Panc1 (cell line): ENCODE measurements around the gene ACSS1. TPM values are rescaled to one million over a fixed set of nuclear protein-coding genes. Genes with fewer than 3 reads are reported as not detected.

Experiments used
- ATAC-seq: fragments of 200-7000 bp; cut with Tn5 transposase; 2 replicates; pipeline ENCODE4 v1.9.1; 2020; ENCODE audit warnings: mild to moderate bottlenecking, moderate library complexity
- BruUV-seq: library from RNA; stranded (reverse); fragments of 400-500 nt; replicated peaks from 2 replicates; lab custom pipeline; 2021; lab: Mats Ljungman, UMichigan
- CTCF ChIA-PET: fragments of 300-600 bp; sonication (Branson Sonifier 250); formaldehyde crosslinking; loops from one replicate; lab custom pipeline; 2022; ENCODE audit warnings: antibody characterized with exemption; lab: Charles Lee
- POLR2A ChIA-PET: fragments of 300-600 bp; sonication (Branson Sonifier 250); formaldehyde crosslinking; loops from one replicate; lab custom pipeline; 2022; ENCODE audit warnings: antibody characterized with exemption; lab: Charles Lee
- DNase-seq: peaks from one replicate; pipeline ENCODE4 v3.0.0-alpha.2; 2010; ENCODE audit warnings: low read depth, low spot score
- H3K27ac ChIP-seq: 2 replicates; pipeline ENCODE4 v1.5.1; 2011; ENCODE audit warnings: mild to moderate bottlenecking, low read length, inconsistent platforms
- H3K27me3 ChIP-seq: fragments of 200-500 bp; sonication (Bioruptor generic); 2 replicates; pipeline ENCODE4 v1.6.0; 2014; ENCODE audit warnings: low read length, inconsistent platforms; ENCODE audit not compliant: control insufficient read depth, insufficient read depth
- H3K36me3 ChIP-seq: fragments of 200-500 bp; sonication (Bioruptor generic); 2 replicates; pipeline ENCODE4 v1.5.1; 2014; ENCODE audit warnings: inconsistent platforms, mild to moderate bottlenecking, low read length, moderate library complexity; ENCODE audit not compliant: control insufficient read depth, insufficient read depth
- H3K4me1 ChIP-seq: 2 replicates; pipeline ENCODE4 v1.5.1; 2011; ENCODE audit warnings: inconsistent platforms, mild to moderate bottlenecking, low read length, moderate library complexity; ENCODE audit not compliant: control insufficient read depth, insufficient read depth
- H3K4me3 ChIP-seq, 2 experiments: 2 replicates each; pipeline ENCODE4 v1.5.1; 2011 to 2012; ENCODE audit warnings: low read depth in 2 of 2, low read length in 2 of 2, mild to moderate bottlenecking in 2 of 2, inconsistent platforms in 1 of 2, moderate library complexity in 1 of 2
- H3K9me3 ChIP-seq: fragments of 200-500 bp; sonication (Bioruptor generic); 2 replicates; pipeline ENCODE4 v1.5.1; 2014; ENCODE audit warnings: low read depth, mild to moderate bottlenecking, inconsistent platforms, low read length, moderate library complexity; ENCODE audit not compliant: control insufficient read depth, insufficient read depth
- CTCF ChIP-seq: fragments of 450-650 bp; IDR thresholded peaks from 2 replicates; pipeline ENCODE4 v1.5.1; 2017; ENCODE audit warnings: mild to moderate bottlenecking
- POLR2AphosphoS5 ChIP-seq: IDR thresholded peaks from 2 replicates; pipeline ENCODE4 v1.6.1; 2012; ENCODE audit warnings: mild to moderate bottlenecking, low read depth, low read length, moderate library complexity
- REST ChIP-seq, 2 experiments: IDR thresholded peaks; 2 replicates each; pipeline ENCODE4 v1.6.1; 2011 to 2012; ENCODE audit warnings: low read depth in 2 of 2, control low read depth in 1 of 2, low read length in 1 of 2, mild to moderate bottlenecking in 1 of 2, moderate library complexity in 1 of 2; ENCODE audit not compliant: insufficient read depth in 1 of 2
- SIN3A ChIP-seq: IDR thresholded peaks from 2 replicates; pipeline ENCODE4 v1.6.1; 2012; ENCODE audit warnings: low read depth, mild to moderate bottlenecking, low read length, moderate library complexity, borderline replicate concordance; ENCODE audit not compliant: insufficient read depth
- TCF7L2 ChIP-seq: IDR thresholded peaks from 2 replicates; pipeline ENCODE4 v1.6.1; 2011; ENCODE audit warnings: mild to moderate bottlenecking, low read depth, low read length, inconsistent platforms
- in situ Hi-C: cut with HindIII; loops from 2 replicates; pipeline ENCODE4 v1.10.0; 2016; ENCODE audit warnings: low sequenced_read_pairs, low pct_unique_long_range_greater_than_20kb
- intact Hi-C: fragments of 100-400 bp; cut with micrococcal nuclease; formaldehyde crosslinking; loops from one replicate; pipeline ENCODE4 v1.10.0; 2022; ENCODE audit not compliant: unreplicated experiment
- total RNA-seq: library from RNA; stranded (reverse); gene quantifications from one replicate; pipeline ENCODE4 v1.2.1, GENCODE V29; 2021; ENCODE audit not compliant: unreplicated experiment

ACSS1 gene
- total RNA-seq, 1 experiment from 2014 or later: 32.2 TPM

GRCh38 chr20:25046181-25046641 lies 11.7 kb downstream of the ACSS1 start:
- ChIA-PET POLR2A (no interaction called here), CTCF (no interaction called here)
- BruUV-seq: no TSS peak
- intact Hi-C loops: no loop called here
- TF ChIP-seq SIN3A (no peak), TCF7L2 (no peak), REST (IDR thresholded peaks at IDR 0.05; ENCODE audit: insufficient read depth in 1 of 2, low read depth in 2 of 2, low read length in 1 of 2) (no peak), CTCF (no peak), POLR2AphosphoS5 (no peak)
- Histone ChIP-seq H3K9me3 (no peaks in the 10 kb centered on the region), H3K36me3 (no peaks in the 10 kb centered on the region), H3K27ac (no peak overlapping the region), H3K27me3 (no peaks in the 10 kb centered on the region), H3K4me3 (no peak overlapping the region), H3K4me1 (no peaks in the 10 kb centered on the region; the same call in 1 of the 2 replicates)
- DNase-seq (no peak), ATAC-seq (no peak)
- in situ Hi-C loops: no loop called here

GRCh38 chr20:25045343-25045712 lies 12.6 kb downstream of the ACSS1 start:
- ATAC-seq (no peak), DNase-seq (no peak)
- no peak overlapping the region for H3K4me3 ChIP-seq
- H3K4me1 ChIP-seq: peaks cover 1% of the 10 kb centered on the region; the same call in 1 of the 2 replicates
- H3K27ac ChIP-seq: no peak overlapping the region
- H3K36me3 ChIP-seq: no peaks in the 10 kb centered on the region
- POLR2A ChIA-PET: no interaction called here
- CTCF ChIA-PET: no interaction called here
- no peaks in the 10 kb centered on the region for H3K27me3 ChIP-seq
- no TSS peak for BruUV-seq
- in situ Hi-C loops: no loop called here
- TF ChIP-seq REST (IDR thresholded peaks at IDR 0.05; ENCODE audit: insufficient read depth in 1 of 2, low read depth in 2 of 2, low read length in 1 of 2): no peak
- intact Hi-C loops: no loop called here
- H3K9me3 ChIP-seq: no peaks in the 10 kb centered on the region
